ENCODE data around the gene EDN2.

EDN2 gene

GRCh38 chr1:41492341-41492848 lies 7.9 kb upstream of the EDN2 start:
- TF ChIP-seq ZC3H10 (CRISPR knock-in tag; IDR thresholded peaks at IDR 0.05), result no peak
- no peak for TF ChIP-seq ESRRG (CRISPR knock-in tag; IDR thresholded peaks at IDR 0.05)
- no peak for TF ChIP-seq ZFP3 (CRISPR knock-in tag; IDR thresholded peaks at IDR 0.05)
- TF ChIP-seq ZFP30 (CRISPR knock-in tag; IDR thresholded peaks at IDR 0.05), result no peak
- TF ChIP-seq ARNTL (CRISPR knock-in tag; IDR thresholded peaks at IDR 0.05; ENCODE audit: borderline replicate concordance, low read depth), result no peak
- no peak for TF ChIP-seq PATZ1 (CRISPR knock-in tag; IDR thresholded peaks at IDR 0.05; ENCODE audit: borderline replicate concordance)
- no peak for TF ChIP-seq CREB5 (CRISPR knock-in tag; IDR thresholded peaks at IDR 0.05; ENCODE audit: low read depth)
- TF ChIP-seq RARB (CRISPR knock-in tag; IDR thresholded peaks at IDR 0.05), result no peak
- TF ChIP-seq BACH2 (CRISPR knock-in tag; IDR thresholded peaks at IDR 0.05; ENCODE audit: borderline replicate concordance), result no peak
- no peak for TF ChIP-seq TCF4 (CRISPR knock-in tag; IDR thresholded peaks at IDR 0.05; ENCODE audit: borderline replicate concordance)
- TF ChIP-seq SNAI2 (CRISPR knock-in tag; IDR thresholded peaks at IDR 0.05), result no peak
- no peak for TF ChIP-seq GLIS3 (CRISPR knock-in tag; IDR thresholded peaks at IDR 0.05)
- TF ChIP-seq PPARA (CRISPR knock-in tag; IDR thresholded peaks at IDR 0.05; ENCODE audit: borderline replicate concordance), result no peak
- no peak for TF ChIP-seq CSRNP3 (CRISPR knock-in tag; IDR thresholded peaks at IDR 0.05)
- TF ChIP-seq OSR1 (CRISPR knock-in tag; IDR thresholded peaks at IDR 0.05), result no peak
- no peak for TF ChIP-seq ZNF565 (CRISPR knock-in tag; conservative IDR thresholded peaks at IDR 0.05; ENCODE audit: low read depth)
- TF ChIP-seq ZNF8 (CRISPR knock-in tag; IDR thresholded peaks at IDR 0.05), result no peak
- no peak for ATAC-seq

GRCh38 chr1:41490911-41491310 lies 6.4 kb upstream of the EDN2 start:
- ATAC-seq, result no peak
- TF ChIP-seq TCF4 (CRISPR knock-in tag; IDR thresholded peaks at IDR 0.05; ENCODE audit: borderline replicate concordance), result no peak

- no peak for ATAC-seq
- TF ChIP-seq ZC3H10 (CRISPR knock-in tag; IDR thresholded peaks at IDR 0.05) (no peak), SNAI2 (CRISPR knock-in tag; IDR thresholded peaks at IDR 0.05) (no peak), ZNF8 (CRISPR knock-in tag; IDR thresholded peaks at IDR 0.05) (no peak), BACH2 (CRISPR knock-in tag; IDR thresholded peaks at IDR 0.05; ENCODE audit: borderline replicate concordance) (no peak), CSRNP3 (CRISPR knock-in tag; IDR thresholded peaks at IDR 0.05) (no peak), TSHZ2 (CRISPR knock-in tag; IDR thresholded peaks at IDR 0.05) (no peak), ARNTL (CRISPR knock-in tag; IDR thresholded peaks at IDR 0.05; ENCODE audit: borderline replicate concordance, low read depth) (no peak), CSDC2 (CRISPR knock-in tag; IDR thresholded peaks at IDR 0.05) (no peak), TOX (CRISPR knock-in tag; IDR thresholded peaks at IDR 0.05; ENCODE audit: borderline replicate concordance) (no peak), GLIS3 (CRISPR knock-in tag; IDR thresholded peaks at IDR 0.05) (no peak), ZFP30 (CRISPR knock-in tag; IDR thresholded peaks at IDR 0.05) (no peak), OSR1 (CRISPR knock-in tag; IDR thresholded peaks at IDR 0.05) (no peak), ESRRG (CRISPR knock-in tag; IDR thresholded peaks at IDR 0.05) (no peak), ISL1 (CRISPR knock-in tag; IDR thresholded peaks at IDR 0.05) (no peak), PATZ1 (CRISPR knock-in tag; IDR thresholded peaks at IDR 0.05; ENCODE audit: borderline replicate concordance) (no peak)
These were observed 5.1 kb upstream of the EDN2 start for GRCh38 chr1:41489561-41489960.

All from SK-N-SH treated with all-trans-retinoic acid at 6 μM for 48 hours (cell line).